ENCODE results near the gene CABP4. TPM values are rescaled to one million over a fixed set of nuclear protein-coding genes. Genes with fewer than 3 reads are reported as not detected.

Gene CABP4
- total RNA-seq, 1 experiment from 2014 or later = 0.55 TPM

GRCh38 chr11:67456068-67456705 is 1.0 kb downstream of the CABP4 start:
- Histone ChIP-seq H3K9me2 (replicated peaks; ENCODE audit: low read length) (no peaks in the 10 kb centered on the region), H3F3A (ENCODE audit: low read length, unreplicated experiment) (no peaks in the 10 kb centered on the region), H3K79me2 (ENCODE audit: low read length) (no peaks in the 10 kb centered on the region), H3K9ac (ENCODE audit: low read length) (no peak overlapping the region), H3K9me3 (ENCODE audit: low read length) (no peaks in the 10 kb centered on the region), H4K20me1 (ENCODE audit: low read length) (no peaks in the 10 kb centered on the region), H3K36me3 (ENCODE audit: low read depth, low read length) (no peaks in the 10 kb centered on the region), H3K4me3 (ENCODE audit: low read length) (no peak overlapping the region), H3K4me1 (ENCODE audit: insufficient read depth, low read length) (no peaks in the 10 kb centered on the region), H2AFZ (ENCODE audit: low read length) (no peak overlapping the region), H3K27me3 (ENCODE audit: low read length) (no peaks in the 10 kb centered on the region), H3K4me2 (ENCODE audit: low read length) (no peak overlapping the region), H3K27ac (ENCODE audit: low read length) (no peak overlapping the region)
- ChIA-PET POLR2A (ENCODE audit: unreplicated experiment) (interaction anchor here (0.6 kb wide), 1 partner anchor 55 kb away, joined by 3 read pairs; the partner anchor contains the start of gene PPP1CA), CTCF (no interaction called here)
- DNase-seq = no peak
- intact Hi-C loops (cut with micrococcal nuclease) = no loop called here
- BruUV-seq (replicated peaks) = no TSS peak
- no peak for TF ChIP-seq EZH2 (IDR thresholded peaks at IDR 0.05; ENCODE audit: low read length, unreplicated experiment)
- no peak for TF ChIP-seq EZH2phosphoT487 (IDR thresholded peaks at IDR 0.05; ENCODE audit: borderline replicate concordance, low read length)
- no peak for TF ChIP-seq CTCF (conservative IDR thresholded peaks at IDR 0.05; ENCODE audit: low read depth, low read length)
- ATAC-seq = no peak

GRCh38 chr11:67457453-67457852 is 2.3 kb downstream of the CABP4 start:
- CTCF ChIA-PET = no interaction called here
- no peaks in the 10 kb centered on the region for H3K9me2 ChIP-seq (replicated peaks; ENCODE audit: low read length)
- intact Hi-C loops (cut with micrococcal nuclease) = no loop called here
- H3K36me3 ChIP-seq (ENCODE audit: low read depth, low read length) = no peaks in the 10 kb centered on the region
- H3K9me3 ChIP-seq (ENCODE audit: low read length) = no peaks in the 10 kb centered on the region
- H3K79me2 ChIP-seq (ENCODE audit: low read length) = no peaks in the 10 kb centered on the region
- H3K4me1 ChIP-seq (ENCODE audit: insufficient read depth, low read length) = no peaks in the 10 kb centered on the region
- ATAC-seq (no peak), DNase-seq (no peak)
- H3K27me3 ChIP-seq (ENCODE audit: low read length) = no peaks in the 10 kb centered on the region
- H3K4me3 ChIP-seq (ENCODE audit: low read length) = no peak overlapping the region
- no peak overlapping the region for H3K4me2 ChIP-seq (ENCODE audit: low read length)
- no TSS peak for BruUV-seq (replicated peaks)
- no peak overlapping the region for H3K9ac ChIP-seq (ENCODE audit: low read length)
- POLR2A ChIA-PET (ENCODE audit: unreplicated experiment) = no interaction called here
- H3F3A ChIP-seq (ENCODE audit: low read length, unreplicated experiment) = no peaks in the 10 kb centered on the region
- no peak overlapping the region for H2AFZ ChIP-seq (ENCODE audit: low read length)
- no peak for TF ChIP-seq CTCF (conservative IDR thresholded peaks at IDR 0.05; ENCODE audit: low read depth, low read length)
- TF ChIP-seq EZH2phosphoT487 (IDR thresholded peaks at IDR 0.05; ENCODE audit: borderline replicate concordance, low read length) = no peak
- no peak for TF ChIP-seq EZH2 (IDR thresholded peaks at IDR 0.05; ENCODE audit: low read length, unreplicated experiment)
- no peaks in the 10 kb centered on the region for H4K20me1 ChIP-seq (ENCODE audit: low read length)
- no peak overlapping the region for H3K27ac ChIP-seq (ENCODE audit: low read length)

DNA sequence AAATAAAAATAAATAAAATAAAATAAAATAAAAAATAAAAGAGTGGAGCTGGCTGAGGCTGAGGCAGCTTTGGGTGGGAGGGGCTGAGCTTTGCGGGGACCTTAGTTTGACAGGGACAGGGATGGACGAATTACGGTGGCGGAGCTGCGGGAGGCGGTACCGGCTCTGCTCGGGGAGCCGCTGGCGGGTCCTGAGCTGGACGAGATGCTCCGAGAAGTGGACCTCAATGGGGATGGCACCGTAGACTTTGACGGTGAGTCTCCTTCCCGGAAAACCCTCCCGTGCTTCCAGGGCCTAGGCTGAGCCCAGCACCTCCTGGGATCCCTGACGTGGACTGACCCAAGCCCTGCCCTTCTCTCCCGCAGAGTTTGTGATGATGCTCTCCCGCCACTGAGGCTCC is 3.1 kb downstream of the CABP4 start:
- Histone ChIP-seq H3K4me1 (ENCODE audit: insufficient read depth, low read length) (peaks cover 1% of the 10 kb centered on the region), H3K9me2 (replicated peaks; ENCODE audit: low read length) (no peaks in the 10 kb centered on the region), H3K27me3 (ENCODE audit: low read length) (no peaks in the 10 kb centered on the region), H3K9ac (ENCODE audit: low read length) (no peak overlapping the region), H3F3A (ENCODE audit: low read length, unreplicated experiment) (peaks cover 2% of the 10 kb centered on the region), H3K4me3 (ENCODE audit: low read length) (no peak overlapping the region), H2AFZ (ENCODE audit: low read length) (no peak overlapping the region), H3K79me2 (ENCODE audit: low read length) (no peaks in the 10 kb centered on the region), H3K9me3 (ENCODE audit: low read length) (no peaks in the 10 kb centered on the region), H3K36me3 (ENCODE audit: low read depth, low read length) (no peaks in the 10 kb centered on the region), H3K27ac (ENCODE audit: low read length) (no peak overlapping the region), H4K20me1 (ENCODE audit: low read length) (no peaks in the 10 kb centered on the region), H3K4me2 (ENCODE audit: low read length) (no peak overlapping the region)
- no TSS peak for BruUV-seq (replicated peaks)
- DNase-seq = no peak
- no peak for TF ChIP-seq EZH2 (IDR thresholded peaks at IDR 0.05; ENCODE audit: low read length, unreplicated experiment)
- TF ChIP-seq EZH2phosphoT487 (IDR thresholded peaks at IDR 0.05; ENCODE audit: borderline replicate concordance, low read length) = no peak
- TF ChIP-seq CTCF (conservative IDR thresholded peaks at IDR 0.05; ENCODE audit: low read depth, low read length) = no peak
- no peak for ATAC-seq
- ChIA-PET CTCF (no interaction called here), POLR2A (ENCODE audit: unreplicated experiment) (no interaction called here)
- intact Hi-C loops (cut with micrococcal nuclease) = no loop called here

Measured in PC-3 (cell line).